SIG-M5 treated with dmso at 0.1 percent for 504 hours (cell line): ENCODE measurements around the gene CABP4.
A peak's percentile ranks its signal among the peaks of the same experiment; 100 is the strongest.
"Not testable (repeated sequence)": the region's sequence is repeated elsewhere in the genome, so short reads cannot be mapped to it uniquely, and the experiment has no call there.

Source experiments
- DNase-seq: peaks from one replicate; lab custom pipeline; 2025; ENCODE audit not compliant: unreplicated experiment; lab: John Stamatoyannopoulos, UW

Gene CABP4

GRCh38 chr11:67476692-67477091, 21.5 kb downstream of the CABP4 start:
- not testable (repeated sequence) for DNase-seq

GRCh38 chr11:67477344-67478050, 22.3 kb downstream of the CABP4 start:
- DNase-seq, result not testable (repeated sequence)

- DNase-seq, result peak; percentile 87
Observed at GRCh38 chr11:67482275-67482826, 27.2 kb downstream of the CABP4 start.

- peak; percentile 98 for DNase-seq
Observed at GRCh38 chr11:67482827-67483798, 28.0 kb downstream of the CABP4 start, which contains the start of gene AIP. AIP (plus strand) TSS chr11:67483026; CDS start chr11:67483159, 133 bp downstream.

- no peak for DNase-seq
Observed at GRCh38 chr11:67483831-67484665, 28.9 kb downstream of the CABP4 start.

GRCh38 chr11:67484847-67485311, 29.7 kb downstream of the CABP4 start:
- DNase-seq, result peak; percentile 66

GRCh38 chr11:67485873-67486361, 30.8 kb downstream of the CABP4 start:
- DNase-seq, result not testable (repeated sequence)

- DNase-seq, result no peak
Observed at GRCh38 chr11:67486481-67487195, 31.5 kb downstream of the CABP4 start.

GRCh38 chr11:67489203-67489884, 34.2 kb downstream of the CABP4 start:
- DNase-seq, result no peak

GRCh38 chr11:67489885-67490726, 35.0 kb downstream of the CABP4 start:
- DNase-seq, result no peak

- DNase-seq, result no peak
Observed at GRCh38 chr11:67490727-67491065, 35.5 kb downstream of the CABP4 start.

GRCh38 chr11:67491276-67492068, 36.3 kb downstream of the CABP4 start:
- no peak for DNase-seq

GRCh38 chr11:67492069-67492727, 37.0 kb downstream of the CABP4 start:
- no peak for DNase-seq

GRCh38 chr11:67492801-67493547, 37.8 kb downstream of the CABP4 start:
- no peak for DNase-seq

GRCh38 chr11:67493548-67494370, 38.6 kb downstream of the CABP4 start:
- DNase-seq, result no peak
